NK-92 (cell line): ENCODE results near the gene H1-8.
"Not testable (repeated sequence)": the region's sequence is repeated elsewhere in the genome, so short reads cannot be mapped to it uniquely, and the experiment has no call there.

Experiments used
- DNase-seq: peaks from one replicate; lab custom pipeline; 2025; ENCODE audit not compliant: unreplicated experiment; lab: John Stamatoyannopoulos, UW

H1-8 gene

DNA sequence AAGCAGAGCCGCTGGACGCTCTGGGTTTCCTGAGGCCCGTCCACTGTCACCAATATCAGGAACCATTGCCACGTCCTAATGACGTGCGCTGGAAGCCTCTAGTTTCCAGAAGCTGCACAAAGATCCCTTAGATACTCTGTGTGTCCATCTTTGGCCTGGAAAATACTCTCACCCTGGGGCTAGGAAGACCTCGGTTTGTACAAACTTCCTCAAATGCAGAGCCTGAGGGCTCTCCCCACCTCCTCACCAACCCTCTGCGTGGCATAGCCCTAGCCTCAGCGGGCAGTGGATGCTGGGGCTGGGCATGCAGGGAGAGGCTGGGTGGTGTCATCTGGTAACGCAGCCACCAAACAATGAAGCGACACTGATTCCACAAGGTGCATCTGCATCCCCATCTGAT, 11.3 kb upstream of the H1-8 start:
- no peak for DNase-seq

DNA sequence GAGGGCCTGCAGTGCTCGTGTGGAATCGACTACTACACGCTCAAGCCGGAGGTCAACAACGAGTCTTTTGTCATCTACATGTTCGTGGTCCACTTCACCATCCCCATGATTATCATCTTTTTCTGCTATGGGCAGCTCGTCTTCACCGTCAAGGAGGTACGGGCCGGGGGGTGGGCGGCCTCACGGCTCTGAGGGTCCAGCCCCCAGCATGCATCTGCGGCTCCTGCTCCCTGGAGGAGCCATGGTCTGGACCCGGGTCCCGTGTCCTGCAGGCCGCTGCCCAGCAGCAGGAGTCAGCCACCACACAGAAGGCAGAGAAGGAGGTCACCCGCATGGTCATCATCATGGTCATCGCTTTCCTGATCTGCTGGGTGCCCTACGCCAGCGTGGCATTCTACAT, 10.7 kb upstream of the H1-8 start:
- DNase-seq, result no peak

DNA sequence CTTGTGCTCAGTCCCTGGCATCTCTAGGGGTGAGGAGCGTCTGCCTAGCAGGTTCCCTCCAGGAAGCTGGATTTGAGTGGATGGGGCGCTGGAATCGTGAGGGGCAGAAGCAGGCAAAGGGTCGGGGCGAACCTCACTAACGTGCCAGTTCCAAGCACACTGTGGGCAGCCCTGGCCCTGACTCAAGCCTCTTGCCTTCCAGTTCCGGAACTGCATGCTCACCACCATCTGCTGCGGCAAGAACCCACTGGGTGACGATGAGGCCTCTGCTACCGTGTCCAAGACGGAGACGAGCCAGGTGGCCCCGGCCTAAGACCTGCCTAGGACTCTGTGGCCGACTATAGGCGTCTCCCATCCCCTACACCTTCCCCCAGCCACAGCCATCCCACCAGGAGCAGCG, 9.6 kb upstream of the H1-8 start:
- DNase-seq, result no peak

DNA sequence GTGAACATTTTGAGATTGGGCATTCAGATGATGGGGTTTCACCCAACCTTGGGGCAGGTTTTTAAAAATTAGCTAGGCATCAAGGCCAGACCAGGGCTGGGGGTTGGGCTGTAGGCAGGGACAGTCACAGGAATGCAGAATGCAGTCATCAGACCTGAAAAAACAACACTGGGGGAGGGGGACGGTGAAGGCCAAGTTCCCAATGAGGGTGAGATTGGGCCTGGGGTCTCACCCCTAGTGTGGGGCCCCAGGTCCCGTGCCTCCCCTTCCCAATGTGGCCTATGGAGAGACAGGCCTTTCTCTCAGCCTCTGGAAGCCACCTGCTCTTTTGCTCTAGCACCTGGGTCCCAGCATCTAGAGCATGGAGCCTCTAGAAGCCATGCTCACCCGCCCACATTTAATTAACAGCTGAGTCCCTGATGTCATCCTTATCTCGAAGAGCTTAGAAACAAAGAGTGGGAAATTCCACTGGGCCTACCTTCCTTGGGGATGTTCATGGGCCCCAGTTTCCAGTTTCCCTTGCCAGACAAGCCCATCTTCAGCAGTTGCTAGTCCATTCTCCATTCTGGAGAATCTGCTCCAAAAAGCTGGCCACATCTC, 8.4 kb upstream of the H1-8 start:
- no peak for DNase-seq

DNA sequence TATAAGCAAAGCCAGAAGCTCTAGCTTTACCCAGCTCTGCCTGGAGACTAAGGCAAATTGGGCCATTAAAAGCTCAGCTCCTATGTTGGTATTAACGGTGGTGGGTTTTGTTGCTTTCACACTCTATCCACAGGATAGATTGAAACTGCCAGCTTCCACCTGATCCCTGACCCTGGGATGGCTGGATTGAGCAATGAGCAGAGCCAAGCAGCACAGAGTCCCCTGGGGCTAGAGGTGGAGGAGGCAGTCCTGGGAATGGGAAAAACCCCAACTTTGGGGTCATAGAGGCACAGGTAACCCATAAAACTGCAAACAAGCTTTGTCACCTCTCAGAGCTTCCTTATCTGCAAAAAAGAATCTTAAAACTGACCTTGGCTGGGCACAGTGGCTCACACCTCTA, 7.9 kb upstream of the H1-8 start:
- no peak for DNase-seq

DNA sequence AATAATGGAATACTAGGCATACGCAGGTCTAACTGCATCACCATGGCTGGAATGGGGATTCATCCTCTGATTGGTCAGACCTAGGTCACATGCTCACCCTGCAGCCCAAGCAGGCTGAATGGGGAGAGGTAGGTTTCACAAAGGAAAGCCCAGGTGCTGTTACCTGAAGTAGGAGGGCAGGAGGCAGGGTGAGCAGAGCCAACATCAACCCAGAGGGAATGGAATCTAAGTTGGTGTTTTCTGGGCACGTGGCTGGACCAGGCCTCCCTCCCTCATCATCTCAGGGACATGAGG, 6.7 kb upstream of the H1-8 start:
- DNase-seq, result no peak

DNA sequence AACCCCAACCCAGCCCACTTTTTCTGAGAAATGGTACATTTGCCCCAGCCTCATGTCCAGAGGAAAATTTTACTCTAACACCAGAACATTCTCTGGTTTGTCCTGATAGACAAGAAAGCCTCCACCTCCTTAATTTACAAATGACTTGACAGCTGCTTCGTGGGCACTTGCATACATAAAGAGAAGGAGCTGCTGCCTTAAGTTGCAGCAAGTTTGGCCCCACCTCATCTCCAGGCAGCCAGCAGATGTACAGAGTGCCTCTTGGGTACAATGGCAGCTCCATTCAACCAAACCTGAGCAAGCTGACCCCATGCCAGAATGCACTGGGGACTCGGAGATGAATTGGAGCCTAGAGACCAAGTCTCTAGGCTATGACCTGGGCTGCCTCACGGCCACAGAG, 6.2 kb upstream of the H1-8 start:
- DNase-seq, result no peak

DNA sequence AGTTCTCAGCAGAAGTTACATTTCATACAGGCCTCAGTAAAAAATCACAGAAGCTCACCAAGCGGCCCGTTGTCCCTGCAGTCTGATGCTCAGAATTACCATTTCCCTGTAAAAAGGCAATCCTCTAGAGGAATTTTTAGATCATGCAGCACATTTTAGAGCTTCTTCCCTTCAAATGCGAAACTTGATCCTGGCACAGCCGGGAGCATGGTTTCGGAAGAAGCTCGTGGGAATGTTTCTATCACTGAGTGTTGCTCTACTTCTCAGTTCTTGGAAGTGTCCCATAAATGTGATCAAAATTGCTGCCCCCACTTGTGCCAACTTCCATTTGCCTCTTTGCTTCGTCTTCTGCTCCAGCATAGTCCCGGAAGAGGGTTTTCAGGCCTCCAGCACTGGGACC, 3.8 kb upstream of the H1-8 start:
- DNase-seq, result no peak

DNA sequence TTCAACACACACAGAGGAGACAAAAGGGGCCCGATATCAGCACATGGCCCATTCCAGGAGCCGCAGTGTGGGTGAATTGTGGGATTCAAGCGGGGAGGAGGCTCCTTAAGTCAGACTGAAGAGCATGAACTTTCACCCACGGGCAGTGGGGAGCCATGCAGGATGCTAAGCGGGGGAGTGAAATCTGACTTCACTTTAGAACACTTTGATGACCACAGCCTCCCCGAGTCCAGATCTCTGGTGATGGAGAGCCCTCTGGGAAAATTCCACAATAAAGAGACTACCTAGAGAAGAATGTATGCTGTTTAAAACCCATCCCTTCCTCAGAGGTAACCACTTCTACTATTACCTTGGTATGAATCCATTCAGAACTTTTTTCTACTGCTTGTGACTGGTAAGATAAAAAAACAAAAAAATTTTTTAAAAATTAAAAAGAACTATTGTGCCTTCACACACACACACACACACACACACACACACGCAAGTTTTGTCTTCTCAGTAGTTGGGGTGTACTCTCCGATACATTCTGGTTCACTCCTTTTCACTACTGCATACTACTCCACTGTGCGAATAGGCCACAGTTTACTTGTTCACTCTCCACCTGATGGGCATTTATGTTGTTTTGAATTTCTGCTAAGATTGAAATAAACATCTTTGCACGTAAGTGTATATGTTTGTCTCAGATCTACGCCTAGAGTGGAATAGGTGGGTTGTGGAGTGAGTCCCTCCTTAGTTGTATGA, 2.0 kb upstream of the H1-8 start:
- no peak for DNase-seq

DNA sequence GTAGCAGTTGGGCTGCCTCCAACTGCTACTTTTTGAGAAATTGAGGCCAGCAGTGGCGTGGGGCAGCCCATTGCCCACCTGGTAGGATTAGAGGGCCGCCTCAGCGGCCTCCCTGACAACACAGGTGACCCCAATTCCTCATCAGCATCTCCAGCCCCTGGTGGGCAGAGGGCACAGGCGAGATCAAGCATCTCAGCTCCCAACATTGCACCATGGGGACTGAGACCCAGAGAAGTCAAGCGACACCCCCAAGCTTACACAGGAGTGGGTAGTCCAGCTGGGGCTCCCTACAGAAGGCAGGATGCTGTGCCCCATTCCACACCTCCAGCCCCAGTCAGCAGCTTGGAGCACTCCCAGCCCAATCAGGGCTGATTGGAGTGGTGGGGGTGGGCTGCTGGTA, 228 bp upstream of the H1-8 start:
- no peak for DNase-seq

DNA sequence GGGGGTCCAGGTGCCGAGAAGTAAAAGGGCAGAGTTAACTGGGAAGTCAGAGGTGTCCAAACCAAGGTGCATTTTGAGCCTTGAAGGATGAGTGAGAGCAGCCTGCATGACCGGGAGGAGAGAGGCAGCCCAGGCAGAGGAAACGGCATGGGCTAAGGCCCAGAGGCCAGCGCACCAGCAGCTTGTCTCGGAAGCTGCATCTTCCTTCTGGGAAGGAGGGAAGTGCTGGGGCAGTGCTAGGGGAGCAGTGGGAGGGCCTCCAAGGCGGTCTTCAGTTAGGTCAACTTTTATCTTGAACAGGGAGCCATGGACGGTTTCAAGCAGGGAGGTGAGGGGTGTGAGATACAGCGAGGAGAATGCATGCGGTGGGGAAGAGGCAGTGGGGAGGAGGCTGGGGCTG, 1.0 kb downstream of the H1-8 start:
- DNase-seq, result no peak

DNA sequence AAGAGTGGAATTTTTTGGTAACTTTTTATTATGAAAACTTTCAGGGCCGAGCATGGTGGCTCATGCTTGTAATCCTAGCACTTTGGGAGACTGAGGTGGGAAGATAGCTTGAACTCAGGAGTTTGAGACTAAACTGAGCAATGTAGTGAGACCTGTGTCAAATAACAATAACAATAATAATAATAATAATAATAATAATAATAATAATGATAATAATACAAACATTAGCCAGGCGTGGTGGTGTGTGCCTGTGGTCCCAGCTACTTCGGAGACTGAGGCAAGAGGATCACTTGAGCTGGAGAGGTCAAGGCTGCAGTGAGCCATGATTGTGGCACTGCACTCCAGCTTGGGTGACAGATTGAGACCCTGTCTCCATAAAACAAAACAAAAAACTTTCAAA, 3.0 kb downstream of the H1-8 start:
- DNase-seq, result not testable (repeated sequence)

DNA sequence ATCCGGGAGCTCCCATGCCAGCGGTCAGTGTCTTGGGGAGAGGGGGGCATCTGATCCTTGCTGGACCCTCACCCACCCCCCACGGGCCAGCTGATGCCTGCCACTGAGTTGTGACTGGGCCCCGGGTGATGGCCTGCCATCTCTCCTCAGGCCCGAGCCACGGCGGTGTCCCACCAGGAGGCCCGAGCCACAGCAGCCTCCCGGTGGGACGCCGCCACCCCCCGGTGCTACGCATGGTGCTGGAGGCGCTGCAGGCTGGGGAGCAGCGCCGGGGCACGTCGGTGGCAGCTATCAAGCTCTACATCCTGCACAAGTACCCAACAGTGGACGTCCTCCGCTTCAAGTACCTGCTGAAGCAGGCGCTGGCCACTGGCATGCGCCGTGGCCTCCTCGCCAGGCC, 4.3 kb downstream of the H1-8 start:
- no peak for DNase-seq

DNA sequence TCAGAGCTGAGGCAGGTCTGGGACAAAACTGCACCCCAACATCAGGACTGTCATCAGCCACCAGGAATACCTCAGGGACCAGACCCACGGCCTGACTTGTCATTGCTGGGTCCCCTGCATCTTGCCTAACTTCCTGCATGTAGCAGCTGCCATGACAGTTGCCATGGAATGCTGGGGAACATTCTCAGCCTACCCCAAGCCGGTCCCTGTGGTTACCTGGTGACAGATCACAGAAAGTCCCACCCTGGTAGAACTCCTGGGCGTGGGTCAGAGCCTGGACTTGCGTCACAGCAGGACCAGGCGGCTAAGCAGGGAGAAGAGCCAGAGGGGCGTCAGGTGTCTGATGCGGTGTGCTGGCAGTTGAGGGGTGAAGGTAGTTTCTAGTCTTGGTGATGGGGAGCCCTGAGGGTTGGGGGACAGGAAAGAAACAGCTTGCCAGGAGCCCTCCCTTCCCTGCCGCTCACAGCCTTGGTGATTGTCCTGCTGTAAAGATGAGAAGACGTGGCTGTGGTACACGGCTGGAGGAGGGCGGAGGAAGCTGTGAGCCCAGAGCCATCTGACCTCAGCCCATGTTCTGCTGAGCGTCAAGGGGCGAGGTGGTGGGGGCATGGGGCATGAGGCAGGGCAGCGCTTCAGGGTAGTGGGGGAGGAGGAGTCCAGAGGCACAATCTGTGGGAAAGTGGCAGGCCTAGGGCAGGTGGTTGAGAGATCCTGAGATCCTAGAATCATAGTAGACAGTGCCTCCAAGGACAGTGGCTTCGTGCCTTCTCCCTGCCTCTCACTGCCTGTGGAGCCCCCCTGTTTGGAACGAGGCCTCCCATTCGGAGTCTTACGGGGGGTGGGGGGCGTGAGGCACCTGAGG, 5.4 kb downstream of the H1-8 start:
- no peak for DNase-seq

DNA sequence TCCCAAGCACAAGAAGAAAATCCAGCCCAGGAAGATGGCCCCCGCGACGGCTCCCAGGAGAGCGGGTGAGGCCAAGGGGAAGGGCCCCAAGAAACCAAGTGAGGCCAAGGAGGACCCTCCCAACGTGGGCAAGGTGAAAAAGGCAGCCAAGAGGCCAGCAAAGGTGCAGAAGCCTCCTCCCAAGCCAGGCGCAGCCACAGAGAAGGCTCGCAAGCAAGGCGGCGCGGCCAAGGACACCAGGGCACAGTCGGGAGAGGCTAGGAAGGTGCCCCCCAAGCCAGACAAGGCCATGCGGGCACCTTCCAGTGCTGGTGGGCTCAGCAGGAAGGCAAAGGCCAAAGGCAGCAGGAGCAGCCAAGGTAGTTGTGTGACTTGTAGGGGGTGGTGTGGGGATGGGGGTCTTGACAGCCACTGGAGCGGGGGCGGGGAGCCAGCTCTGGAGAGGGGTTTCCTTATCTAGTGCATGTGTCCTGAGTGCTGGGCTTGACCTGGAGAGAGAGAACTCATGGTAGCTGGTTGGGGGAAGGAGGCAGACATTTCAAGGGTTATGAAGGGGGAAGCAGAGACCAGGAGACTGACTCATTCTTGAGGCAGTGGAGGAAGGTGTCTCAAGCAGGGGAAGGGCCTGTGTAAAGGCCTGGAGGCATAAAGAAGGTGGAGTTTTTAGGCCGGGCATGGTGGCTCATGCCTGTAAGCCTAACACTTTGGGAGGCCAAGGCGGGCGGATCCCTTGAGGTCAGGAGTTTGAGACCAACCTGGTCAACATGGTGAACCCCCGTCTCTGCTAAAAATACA, 6.2 kb downstream of the H1-8 start:
- no peak for DNase-seq

DNA sequence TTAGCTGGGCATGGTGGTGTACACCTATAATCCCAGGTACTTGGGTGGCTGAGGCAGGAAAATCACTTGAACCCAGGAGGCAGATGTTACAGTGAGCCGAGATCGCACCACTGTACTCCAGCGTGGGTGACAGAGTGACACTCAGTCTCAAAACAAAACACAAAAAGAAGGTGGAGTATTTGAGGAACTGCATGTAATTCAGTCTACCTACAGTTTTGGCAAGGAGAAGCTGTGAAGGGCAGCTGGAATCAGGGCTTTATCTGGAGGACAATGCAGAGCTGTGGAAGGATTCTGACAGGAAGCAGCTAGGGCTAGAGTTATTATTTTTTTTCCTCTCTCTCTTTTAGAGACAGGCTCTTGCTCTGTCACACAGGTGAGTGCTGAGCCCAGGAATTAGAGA, 6.8 kb downstream of the H1-8 start:
- no peak for DNase-seq

DNA sequence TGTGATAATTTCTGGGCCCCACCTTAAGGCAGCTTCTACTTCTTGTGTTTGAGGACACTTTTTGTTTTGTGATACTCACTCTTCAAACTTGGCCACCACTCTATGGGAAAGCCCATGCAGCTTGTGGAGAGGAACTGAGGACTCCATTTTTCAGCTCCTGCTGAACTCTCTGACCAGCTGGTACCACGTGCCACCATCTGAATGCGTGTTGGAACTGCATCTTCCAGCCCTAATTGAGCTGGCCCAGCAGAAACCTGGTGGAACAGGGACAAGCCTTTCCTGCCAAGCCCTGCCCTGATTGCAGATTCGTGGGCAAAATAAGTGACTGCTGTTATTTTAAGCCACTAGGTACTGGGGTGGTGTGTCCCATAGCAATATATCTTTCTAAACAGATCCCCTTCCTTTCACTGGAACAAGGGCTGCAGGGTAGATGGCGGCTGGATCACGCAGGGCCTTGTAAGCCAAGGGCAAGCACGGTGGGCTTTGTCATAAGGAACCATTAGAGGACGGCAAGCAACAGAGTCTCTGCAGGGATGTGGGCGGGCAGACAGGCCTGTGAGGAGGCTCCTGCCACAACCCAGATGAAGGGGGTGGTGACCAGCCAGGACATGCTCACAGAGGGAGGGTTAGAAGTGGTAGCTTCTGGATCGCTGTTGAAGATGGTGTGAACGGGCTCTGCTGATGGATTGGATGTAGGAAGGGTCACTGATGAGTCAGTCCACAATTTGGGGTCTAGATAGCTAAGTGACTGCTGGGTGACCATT, 9.5 kb downstream of the H1-8 start:
- DNase-seq, result no peak

DNA sequence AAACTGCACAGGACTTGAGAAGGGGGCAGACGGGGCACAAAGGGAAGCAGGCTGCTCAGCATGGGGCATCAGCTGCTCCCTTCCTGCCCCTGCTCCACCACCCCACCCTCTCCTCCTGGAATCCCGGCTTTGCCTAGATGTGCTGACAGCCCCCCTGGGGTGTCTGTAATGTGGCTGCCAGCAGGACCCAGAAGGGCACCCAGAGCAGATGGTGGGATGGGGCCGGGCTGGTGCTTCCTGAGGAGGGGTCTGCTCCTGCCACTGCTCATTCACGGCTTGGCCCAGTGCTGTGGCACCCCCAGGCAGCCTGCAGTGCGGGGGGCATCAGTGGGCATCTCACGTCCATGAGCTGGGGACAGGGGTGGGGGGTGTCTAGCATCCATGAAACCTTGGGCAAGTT, 10.2 kb downstream of the H1-8 start:
- no peak for DNase-seq

DNA sequence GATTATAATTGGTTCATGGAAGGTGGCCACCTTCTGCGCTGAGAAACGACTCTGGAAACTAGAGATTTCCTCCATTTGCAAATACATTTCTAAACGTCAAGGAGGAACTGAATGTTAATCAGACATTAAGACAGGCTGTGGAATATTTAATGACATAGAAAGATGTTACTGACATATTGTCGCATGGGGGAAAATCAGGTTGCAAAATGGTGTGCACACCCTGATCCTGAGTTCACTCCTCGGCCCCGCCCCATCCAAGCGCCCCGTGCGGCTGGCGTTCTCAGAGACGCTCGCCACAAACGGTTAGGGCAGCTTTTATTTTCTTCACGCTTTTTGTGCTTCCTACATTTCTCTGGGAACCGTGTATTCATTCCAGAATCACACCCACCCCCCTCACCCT, 10.7 kb downstream of the H1-8 start:
- DNase-seq, result no peak

DNA sequence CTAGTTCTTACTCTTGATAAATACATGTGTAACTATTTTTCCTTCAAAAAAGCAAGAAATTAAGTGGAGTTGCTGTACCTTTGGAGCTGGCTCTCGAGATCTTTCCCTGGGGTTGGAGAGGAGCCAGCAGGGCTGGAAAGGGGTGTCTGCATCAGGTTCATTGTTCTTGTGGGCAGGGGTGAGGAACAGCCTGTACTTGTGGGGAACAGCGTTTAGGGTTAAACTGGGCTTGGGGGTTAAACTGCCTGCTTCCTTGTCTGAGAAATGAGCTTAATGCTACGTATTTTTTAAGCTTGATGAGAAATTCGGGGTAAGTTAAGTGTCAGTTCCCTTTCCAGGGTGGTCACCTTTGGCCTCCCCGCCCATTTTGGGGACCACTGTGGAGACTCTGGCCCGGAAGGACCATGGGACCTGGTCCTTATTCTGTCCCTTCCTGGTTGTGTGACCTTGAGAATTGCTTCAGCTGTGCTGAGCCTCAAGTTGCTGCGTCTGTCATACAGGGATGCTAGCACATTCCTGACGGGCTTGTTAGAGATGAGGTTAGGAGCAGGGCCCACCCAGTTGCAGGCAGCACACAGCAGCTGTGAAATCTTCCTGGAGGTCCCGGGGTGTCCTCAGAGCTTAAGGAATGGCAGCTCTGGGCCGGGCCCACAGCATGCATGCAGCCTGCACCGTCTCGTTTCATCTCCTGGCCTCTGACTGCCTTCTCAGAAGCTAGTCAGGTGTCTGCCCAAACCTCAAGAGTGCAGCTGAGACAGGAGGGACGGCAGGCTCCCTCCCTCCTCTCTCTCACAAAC, 11.6 kb downstream of the H1-8 start:
- DNase-seq, result no peak
